ENCODE results near the gene RAB40AL. TPM values are rescaled to one million over a fixed set of nuclear protein-coding genes. Genes with fewer than 3 reads are reported as not detected.
A peak's percentile ranks its signal among the peaks of the same experiment; 100 is the strongest.

The RAB40AL gene
- total and polyA plus RNA-seq, 2 of the 4 experiments (the other 2 are of a cell fraction): 0.34 to 0.36 TPM

GRCh38 chrX:102950908-102951866 is 14.1 kb downstream of the RAB40AL start:
- Histone ChIP-seq H2AFZ (replicated peaks; ENCODE audit: low read length, poor library complexity) (peak overlapping the region; percentile 81), H3K56ac (ENCODE audit: extremely low read depth, insufficient read depth, low read length) (no peak overlapping the region), H2BK15ac (ENCODE audit: low read depth, low read length) (no peak overlapping the region), H3K4me3 (ENCODE audit: insufficient read depth, low read depth, low read length) (no peak overlapping the region), H3K9ac (ENCODE audit: low read depth, low read length) (no peak overlapping the region), H3K27me3 (ENCODE audit: control insufficient read depth, insufficient read depth, low read length) (peaks cover 2% of the 10 kb centered on the region; the same call in 1 of the 2 replicates), H2AK5ac (ENCODE audit: low read depth, low read length) (no peak overlapping the region), H2AK9ac (replicated peaks; ENCODE audit: low read depth, low read length, poor library complexity) (peak overlapping the region; percentile 52), H4K8ac (ENCODE audit: low read depth in 2 of 2, low read length in 2 of 2) (no peak overlapping the region), H3K36me3 (ENCODE audit: control insufficient read depth, insufficient read depth, low read length) (no peaks in the 10 kb centered on the region), H2BK120ac (ENCODE audit: low read depth, low read length) (no peak overlapping the region), H3K4me2 (ENCODE audit: low read depth, low read length) (peak overlapping the region; percentile 37), H3K9me1 (ENCODE audit: insufficient read depth, low read length) (no peaks in the 10 kb centered on the region), H3K14ac (replicated peaks; ENCODE audit: low read depth, low read length) (no peak overlapping the region), H3K4ac (ENCODE audit: low read depth, low read length) (no peak overlapping the region), H3K18ac (ENCODE audit: low read depth, low read length) (no peak overlapping the region), H3K79me1 (ENCODE audit: low read depth in 1 of 2, low read length in 2 of 2) (no peaks in the 10 kb centered on the region), H4K91ac (ENCODE audit: insufficient read depth, low read depth, low read length) (no peak overlapping the region), H3K4me1 (ENCODE audit: control insufficient read depth, insufficient read depth, low read length) (no peaks in the 10 kb centered on the region), H3K9me3 (ENCODE audit: control insufficient read depth, insufficient read depth, low read length) (no peaks in the 10 kb centered on the region), H3K27ac (ENCODE audit: insufficient read depth, low read length) (no peak overlapping the region), H4K5ac (ENCODE audit: low read depth, low read length) (no peak overlapping the region), H4K20me1 (ENCODE audit: insufficient read depth, low read length) (no peaks in the 10 kb centered on the region), H3K23ac (ENCODE audit: low read depth, low read length) (no peak overlapping the region), H2BK20ac (ENCODE audit: low read depth, low read length) (no peak overlapping the region), H2BK5ac (ENCODE audit: low read depth, low read length, poor library complexity, severe bottlenecking) (no peak overlapping the region)
- in situ Hi-C loops (cut with MboI; ENCODE audit: low sequenced_read_pairs): loop anchor here (10.0 kb wide), 1 partner anchor 204 kb away; no protein-coding TSS in a partner anchor
- intact Hi-C loops (cut with micrococcal nuclease): loop anchor here (1.0 to 10.0 kb wide), 3 partner anchors 207 to 534 kb away; no protein-coding TSS in a partner anchor
- ATAC-seq (ENCODE audit: low read depth) (peak; percentile 86), DNase-seq (peak; percentile 27)
- no TSS peak for BruUV-seq (replicated peaks)
- TF ChIP-seq, protein P1, sequence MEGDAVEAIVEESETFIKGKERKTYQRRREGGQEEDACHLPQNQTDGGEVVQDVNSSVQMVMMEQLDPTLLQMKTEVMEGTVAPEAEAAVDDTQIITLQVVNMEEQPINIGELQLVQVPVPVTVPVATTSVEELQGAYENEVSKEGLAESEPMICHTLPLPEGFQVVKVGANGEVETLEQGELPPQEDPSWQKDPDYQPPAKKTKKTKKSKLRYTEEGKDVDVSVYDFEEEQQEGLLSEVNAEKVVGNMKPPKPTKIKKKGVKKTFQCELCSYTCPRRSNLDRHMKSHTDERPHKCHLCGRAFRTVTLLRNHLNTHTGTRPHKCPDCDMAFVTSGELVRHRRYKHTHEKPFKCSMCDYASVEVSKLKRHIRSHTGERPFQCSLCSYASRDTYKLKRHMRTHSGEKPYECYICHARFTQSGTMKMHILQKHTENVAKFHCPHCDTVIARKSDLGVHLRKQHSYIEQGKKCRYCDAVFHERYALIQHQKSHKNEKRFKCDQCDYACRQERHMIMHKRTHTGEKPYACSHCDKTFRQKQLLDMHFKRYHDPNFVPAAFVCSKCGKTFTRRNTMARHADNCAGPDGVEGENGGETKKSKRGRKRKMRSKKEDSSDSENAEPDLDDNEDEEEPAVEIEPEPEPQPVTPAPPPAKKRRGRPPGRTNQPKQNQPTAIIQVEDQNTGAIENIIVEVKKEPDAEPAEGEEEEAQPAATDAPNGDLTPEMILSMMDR (conservative IDR thresholded peaks at IDR 0.05; ENCODE audit: low read depth, low read length): peak; percentile 59
- TF ChIP-seq RFX5 (IDR thresholded peaks at IDR 0.05; ENCODE audit: low read depth, low read length): no peak
- no peak for TF ChIP-seq MAFK (IDR thresholded peaks at IDR 0.05; ENCODE audit: low read depth, low read length)
- peak; percentile 49 for TF ChIP-seq RAD21 (IDR thresholded peaks at IDR 0.05; ENCODE audit: low read length)
- no peak for TF ChIP-seq POLR2A (IDR thresholded peaks at IDR 0.05; ENCODE audit: low read depth, low read length)
- TF ChIP-seq CEBPB (IDR thresholded peaks at IDR 0.05; ENCODE audit: low read depth, low read length): no peak
- TF ChIP-seq NFE2L2 (IDR thresholded peaks at IDR 0.05; ENCODE audit: low read depth, low read length): no peak
- no peak for TF ChIP-seq FOS (IDR thresholded peaks at IDR 0.05; ENCODE audit: low read depth, low read length)
- no peak for TF ChIP-seq BHLHE40 (IDR thresholded peaks at IDR 0.05; ENCODE audit: low read depth, low read length)
- TF ChIP-seq CHD1 (IDR thresholded peaks at IDR 0.05; ENCODE audit: low read depth, low read length): no peak
- peak; percentile 53 for TF ChIP-seq SMC3 (IDR thresholded peaks at IDR 0.05; ENCODE audit: low read depth, low read length)
- ChIA-PET POLR2A (ENCODE audit: unreplicated experiment) (no interaction called here), CTCF (interaction anchor here (0.5 to 2.1 kb wide), 14 partner anchors 9 to 1742 kb away, joined by 3 to 12 read pairs (median 3); no protein-coding TSS in a partner anchor)
- dilution Hi-C loops (cut with HindIII; ENCODE audit: low sequenced_read_pairs, unreplicated experiment): no loop called here
- no CpG with 5 or more reads among the region's 14 CpGs for WGBS, 2 experiments (ENCODE audit: extremely low coverage in 2 of 2, insufficient read length in 1 of 2)

Measured in IMR-90 (cell line).